Islet precursor cell (in vitro differentiated cells): ENCODE data around the gene OGT.
"Not testable (repeated sequence)": the region's sequence is repeated elsewhere in the genome, so short reads cannot be mapped to it uniquely, and the experiment has no call there.

Source experiments
- DNase-seq: peaks from one replicate; pipeline ENCODE4 v3.0.0-alpha.2; 2018

The OGT gene

DNA sequence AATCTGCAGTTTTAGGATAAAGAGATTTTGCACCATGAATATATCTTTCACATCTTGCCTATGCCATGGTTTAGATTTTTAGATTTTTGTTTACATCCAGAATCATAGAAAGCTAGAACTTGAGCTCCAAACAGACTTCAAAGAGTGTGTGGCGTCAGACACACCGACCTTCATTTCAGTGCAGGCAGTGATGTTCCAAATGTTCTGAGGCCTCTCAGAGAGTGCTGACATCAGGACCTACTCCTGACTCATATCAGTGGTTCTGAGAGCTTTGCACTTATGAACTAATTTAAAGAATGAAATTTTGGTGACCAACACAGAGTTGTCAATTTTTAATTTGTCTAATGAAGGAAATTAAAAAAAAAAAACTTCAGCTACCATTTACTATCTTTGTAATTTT, 67.1 kb downstream of the OGT start:
- DNase-seq: no peak

DNA sequence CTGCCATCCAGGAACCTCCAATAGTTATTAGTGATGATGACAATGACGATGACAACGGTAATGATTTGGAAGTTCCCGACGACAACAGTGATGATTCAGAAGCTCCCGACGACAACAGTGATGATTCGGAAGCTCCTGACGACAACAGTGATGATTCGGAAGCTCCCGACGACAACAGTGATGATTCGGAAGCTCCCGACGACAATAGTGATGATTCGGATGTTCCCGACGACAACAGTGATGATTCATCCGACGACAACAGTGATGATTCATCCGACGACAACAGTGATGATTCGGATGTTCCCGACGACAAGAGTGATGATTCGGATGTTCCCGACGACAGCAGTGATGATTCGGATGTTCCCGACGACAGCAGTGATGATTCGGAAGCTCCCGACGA, 70.7 kb downstream of the OGT start:
- no peak for DNase-seq

DNA sequence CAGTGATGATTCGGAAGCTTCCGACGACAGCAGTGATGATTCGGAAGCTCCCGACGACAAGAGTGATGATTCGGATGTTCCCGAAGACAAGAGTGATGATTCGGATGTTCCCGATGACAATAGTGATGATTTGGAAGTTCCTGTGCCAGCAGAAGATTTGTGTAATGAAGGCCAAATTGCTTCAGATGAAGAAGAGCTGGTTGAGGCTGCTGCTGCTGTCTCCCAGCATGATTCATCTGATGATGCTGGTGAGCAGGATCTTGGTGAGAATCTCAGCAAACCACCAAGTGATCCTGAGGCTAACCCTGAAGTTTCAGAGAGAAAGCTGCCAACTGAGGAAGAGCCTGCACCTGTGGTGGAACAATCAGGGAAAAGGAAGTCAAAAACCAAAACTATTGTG, 71.2 kb downstream of the OGT start:
- no peak for DNase-seq

DNA sequence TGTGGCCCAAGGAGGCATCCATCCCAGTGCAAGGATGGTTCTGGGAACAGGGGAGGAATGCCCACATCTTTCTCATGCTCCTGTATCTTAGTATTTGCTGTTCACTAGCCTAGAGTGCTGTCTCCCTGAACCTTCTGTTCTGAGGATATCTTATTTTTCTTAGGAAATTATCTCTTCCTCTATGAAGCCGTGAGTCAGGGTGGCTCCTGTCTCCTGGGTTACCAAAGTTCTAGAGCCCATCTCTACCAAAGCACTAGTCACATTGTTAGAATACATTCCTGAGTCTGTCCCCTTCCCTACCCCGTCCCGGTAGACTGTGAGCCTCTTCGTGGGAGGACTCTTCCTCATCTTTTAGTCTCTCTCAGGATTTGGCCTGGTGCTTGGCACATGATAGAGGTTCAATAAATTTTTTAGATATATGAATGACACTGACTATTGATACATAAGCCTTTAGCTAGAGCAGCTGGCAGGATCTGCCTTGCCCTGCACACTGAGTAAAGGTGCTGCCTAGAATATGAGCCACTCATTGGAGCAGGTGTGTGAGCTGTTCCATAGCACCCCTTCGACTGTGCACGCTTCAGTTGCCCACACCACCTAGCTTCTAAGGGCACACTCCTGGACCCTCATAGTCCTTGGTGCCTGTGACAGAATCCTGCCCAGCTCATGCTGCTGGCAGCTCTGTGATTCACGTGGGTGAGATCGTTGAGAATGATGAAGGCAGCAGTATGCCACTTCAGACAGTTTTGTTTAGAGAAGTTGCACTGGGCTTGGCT, 72.1 kb downstream of the OGT start:
- DNase-seq: no peak

DNA sequence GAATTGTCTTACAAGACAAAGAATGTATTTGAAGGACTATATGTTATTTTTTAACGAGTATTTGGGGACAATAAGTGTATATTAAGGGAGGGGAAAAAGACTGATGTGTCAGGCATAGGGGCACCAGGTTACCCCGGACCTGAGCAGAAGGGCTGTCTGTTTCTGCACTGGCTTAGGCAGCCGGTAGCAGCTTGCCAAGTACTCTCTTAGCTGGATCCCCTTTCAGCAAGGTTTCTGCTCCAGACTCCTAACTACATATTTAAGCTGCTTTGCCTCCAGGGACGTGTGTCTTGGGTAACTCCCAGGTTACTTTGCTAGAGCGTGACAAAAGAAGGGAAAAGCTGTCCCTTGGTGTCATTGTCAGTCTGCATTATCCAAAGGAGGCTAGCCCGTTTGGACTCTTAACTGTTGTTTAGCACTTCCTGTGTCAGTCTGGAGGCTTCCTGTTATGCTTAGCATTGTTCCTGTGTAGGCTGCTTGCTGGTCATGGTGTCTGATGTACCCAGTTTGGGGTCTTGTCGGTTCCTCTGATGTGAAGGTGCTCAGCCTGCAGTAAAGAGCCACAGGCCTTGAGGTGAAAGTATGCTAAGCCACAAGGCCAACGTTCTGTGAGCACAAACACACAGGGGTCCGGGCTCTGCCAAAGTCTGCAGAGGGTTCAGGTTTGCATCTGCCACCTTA, 73.8 kb downstream of the OGT start:
- DNase-seq: no peak

DNA sequence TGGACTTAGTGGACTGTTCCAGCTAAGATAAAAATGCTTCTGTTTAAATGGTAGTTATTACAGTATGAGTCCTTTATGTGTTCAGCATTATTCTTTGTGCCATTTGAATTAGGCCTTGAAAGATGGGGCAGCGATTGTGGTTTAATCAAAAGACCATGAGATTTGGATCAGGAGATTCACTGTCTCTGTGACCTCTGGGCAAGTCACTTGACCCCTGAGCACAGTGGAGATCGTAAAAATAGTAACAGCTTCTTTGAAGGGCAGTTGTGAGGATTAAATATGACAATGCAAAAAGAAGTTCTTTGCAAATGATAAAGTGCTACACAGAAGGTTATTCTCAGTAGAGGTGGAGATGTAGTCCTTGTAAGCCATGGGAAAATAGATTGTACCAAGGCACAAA, 74.6 kb downstream of the OGT start:
- no peak for DNase-seq

DNA sequence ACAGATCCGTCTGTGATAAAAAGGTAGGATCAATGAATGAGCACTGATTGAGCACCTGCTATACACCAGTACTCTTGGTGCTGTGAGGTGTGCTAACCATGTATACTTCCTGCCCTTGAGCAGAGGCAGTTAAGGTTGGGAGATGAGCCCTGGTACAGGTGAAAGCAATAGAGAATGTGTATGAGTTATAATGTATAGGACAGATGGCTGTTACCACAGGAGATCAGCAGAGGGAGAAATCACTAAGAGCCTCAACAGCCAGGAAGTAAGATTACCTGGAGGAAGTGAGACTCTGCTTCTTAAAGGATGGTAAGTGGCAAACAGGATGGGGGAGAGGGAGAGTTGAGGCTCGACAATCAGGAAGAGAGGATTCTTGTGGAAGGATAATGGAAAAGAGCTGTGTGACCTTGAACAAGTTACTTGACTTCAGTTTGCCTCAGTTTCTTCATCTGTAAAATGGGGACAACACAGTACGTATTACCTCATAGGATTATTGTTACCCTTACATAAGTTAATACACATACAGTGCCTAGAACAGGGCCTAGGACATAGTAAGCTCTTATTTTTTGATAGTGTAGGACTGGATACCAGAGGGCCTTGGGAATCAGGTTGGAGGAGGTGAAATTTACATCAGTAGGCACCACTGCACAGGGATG, 76.3 kb downstream of the OGT start:
- DNase-seq: no peak

DNA sequence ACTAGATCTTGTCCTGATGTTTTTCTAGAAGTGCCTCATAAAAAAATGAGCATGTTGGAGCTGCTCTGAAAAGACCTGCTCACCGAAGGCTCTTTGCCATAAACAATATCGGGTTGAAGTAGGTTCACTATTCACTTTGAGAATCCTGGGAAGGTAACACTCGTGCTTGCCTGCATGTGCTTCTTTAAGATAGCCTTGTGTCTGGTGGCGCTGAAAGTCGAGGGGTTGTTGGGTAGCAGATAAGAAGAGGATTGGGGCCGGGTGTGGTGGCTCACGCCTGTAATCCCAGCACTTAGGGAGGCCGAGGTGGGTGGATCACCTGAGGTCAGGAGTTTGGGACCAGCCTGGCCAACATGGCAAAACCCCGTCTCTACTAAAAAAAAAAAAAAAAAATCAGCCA, 78.8 kb downstream of the OGT start:
- not testable (repeated sequence) for DNase-seq

DNA sequence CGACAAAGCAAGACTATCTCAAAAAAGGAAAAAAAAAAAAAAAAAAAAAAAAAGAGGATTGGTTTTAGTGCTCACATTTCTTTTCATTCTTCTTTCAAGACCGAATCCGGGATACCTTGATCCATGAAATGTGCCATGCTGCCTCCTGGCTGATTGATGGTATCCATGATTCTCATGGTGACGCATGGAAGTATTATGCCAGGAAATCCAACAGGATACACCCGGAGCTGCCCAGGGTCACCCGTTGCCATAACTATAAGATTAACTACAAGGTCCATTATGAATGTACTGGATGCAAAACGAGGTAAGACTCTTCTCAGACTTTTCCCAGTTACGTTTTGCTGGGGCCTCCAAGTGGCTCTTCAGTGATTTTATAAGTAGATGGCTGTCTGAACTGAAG, 79.4 kb downstream of the OGT start:
- DNase-seq: no peak

DNA sequence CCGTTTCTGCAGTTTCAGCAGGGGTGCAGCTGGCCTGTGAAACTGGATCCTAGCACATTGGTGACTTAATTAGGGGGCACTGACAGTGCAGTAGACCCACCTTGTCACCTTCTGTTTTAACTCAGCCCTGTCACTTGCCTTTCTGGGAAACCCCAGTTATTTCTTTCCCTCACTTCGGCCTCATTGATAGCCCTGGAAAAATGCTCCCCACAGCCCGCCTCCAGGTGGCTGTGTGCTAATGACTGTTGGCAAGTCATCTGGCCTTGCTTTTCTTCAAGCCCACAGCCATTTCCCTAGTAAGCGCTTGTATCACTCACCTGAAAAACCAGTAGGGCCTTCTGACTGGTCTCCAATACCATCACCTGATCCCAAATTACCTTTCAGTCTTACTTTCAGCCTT, 82.2 kb downstream of the OGT start:
- no peak for DNase-seq

DNA sequence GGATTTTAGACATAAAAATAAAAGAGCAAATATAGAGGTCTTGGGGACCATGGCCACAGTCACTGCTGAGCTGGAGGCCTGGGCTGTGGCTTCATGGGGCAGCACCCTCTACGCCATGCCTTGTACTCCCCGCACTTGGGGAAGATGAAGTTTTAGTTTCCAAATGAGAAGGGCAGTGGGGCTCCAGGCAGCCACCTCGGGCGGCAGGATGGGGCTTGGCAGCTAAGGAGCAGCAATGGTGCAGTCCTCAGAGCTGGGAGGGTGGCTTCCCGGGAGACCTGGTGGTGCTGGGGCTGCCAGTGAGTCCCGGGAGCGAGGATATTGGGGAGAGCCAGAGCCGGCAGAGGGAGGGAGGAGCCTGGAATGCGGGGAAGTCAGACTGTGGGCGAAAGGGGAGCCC, 83.0 kb downstream of the OGT start:
- no peak for DNase-seq

DNA sequence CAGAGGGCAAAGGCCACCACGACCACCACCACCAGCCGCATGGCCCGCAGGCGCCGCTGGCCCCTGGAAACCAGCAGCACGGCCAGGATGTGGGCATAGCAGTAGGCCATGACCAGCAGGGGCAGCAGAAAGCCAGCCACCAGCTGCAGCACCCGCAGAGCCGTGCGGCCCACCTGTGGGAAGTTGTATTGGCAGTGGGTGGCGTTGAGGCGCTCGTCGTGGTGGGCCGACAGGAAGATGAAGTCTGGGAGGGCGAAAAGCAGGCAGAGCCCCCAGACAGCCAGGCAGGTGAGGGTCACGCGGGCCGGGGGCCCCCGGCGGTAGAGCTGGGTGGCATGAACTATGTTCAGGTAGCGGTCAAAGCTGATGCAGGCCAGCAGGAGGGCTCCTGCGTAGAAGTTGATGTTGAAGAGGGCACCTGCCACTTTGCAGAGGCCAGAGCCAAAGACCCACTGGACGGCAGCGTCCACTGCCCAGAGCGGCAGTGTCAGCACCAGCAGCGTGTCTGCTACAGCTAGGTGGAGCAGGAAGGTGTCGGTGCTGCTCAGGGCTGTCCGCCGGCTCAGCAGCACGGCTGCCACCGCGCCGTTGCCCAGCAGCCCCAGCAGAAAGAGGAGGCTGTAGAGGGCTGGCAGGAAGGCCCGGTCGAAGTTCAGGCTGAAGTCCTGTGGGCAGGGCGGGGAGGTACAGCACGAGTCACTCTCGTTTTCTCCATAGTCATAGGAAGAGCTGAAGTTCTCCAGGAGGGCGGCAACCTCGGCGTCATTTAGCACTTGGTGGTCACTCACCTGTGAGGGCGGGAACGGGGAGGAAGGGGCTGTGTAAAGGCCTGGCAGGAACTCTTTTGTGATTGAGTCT, 84.0 kb downstream of the OGT start:
- DNase-seq: no peak

DNA sequence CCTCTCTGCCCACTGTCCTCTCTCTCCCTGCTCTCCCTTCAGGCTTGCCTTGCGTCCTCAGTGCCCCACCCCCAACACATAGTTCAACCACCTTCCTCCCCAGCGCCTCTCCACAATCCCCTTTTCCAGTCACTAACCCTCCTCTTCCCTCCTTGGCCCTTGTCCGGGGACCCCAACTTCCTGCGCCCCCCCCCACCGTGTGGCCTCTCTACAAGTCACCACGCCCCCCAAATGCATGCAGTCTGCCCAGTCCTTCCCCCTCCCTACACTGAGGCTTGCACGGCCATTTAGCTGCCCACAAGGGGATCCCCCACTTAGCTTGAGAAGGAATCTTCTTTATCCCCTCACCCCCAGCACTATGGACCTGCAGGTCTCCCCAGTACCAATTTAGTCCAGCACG, 84.8 kb downstream of the OGT start:
- no peak for DNase-seq

DNA sequence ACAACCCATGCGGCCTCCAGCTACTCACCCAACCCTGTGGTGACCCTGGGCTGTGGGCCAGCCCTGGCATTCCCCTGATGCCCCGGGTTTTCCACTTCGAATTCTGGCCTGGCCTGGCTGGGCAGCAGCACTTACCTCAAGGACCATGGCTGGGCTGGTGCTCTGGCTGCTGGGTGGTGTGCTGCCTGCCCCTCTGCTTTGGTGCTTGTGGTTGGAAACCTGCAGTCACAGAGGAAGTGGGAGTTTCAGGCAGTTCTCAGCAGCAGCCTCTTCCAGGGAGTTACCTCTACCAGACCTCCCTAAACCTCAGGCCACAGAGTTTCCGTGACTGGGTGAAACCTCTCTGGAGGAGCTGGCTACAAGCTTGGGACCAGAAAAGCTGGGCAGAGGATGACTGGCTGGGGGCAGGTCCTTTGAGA, 85.4 kb downstream of the OGT start, which contains the start of gene CXCR3:
Gene CXCR3, minus strand, starts transcription at position 209 of the 419 bp plus-strand sequence. Its CDS starts 62 bp downstream, at position 147.
- no peak for DNase-seq

DNA sequence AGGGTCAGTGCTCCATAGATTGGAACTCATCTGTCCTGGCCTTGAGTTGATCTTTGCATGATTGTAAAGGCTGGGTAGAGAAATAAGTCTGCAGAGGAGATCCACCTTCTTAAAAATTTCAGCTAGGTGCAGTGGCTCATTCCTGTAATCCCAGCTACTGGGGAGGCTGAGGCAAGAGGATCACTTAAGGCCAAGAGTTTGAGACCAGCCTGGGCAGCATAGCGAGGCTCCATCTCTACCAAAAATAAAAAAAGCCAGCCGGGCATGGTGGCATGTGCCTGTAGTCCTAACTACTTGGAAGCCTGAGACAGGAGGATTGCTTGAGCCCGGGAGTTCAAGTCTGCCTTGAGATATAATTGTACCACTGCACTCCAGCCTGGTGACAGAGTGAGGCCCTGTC, 85.9 kb downstream of the OGT start:
- DNase-seq: no peak

DNA sequence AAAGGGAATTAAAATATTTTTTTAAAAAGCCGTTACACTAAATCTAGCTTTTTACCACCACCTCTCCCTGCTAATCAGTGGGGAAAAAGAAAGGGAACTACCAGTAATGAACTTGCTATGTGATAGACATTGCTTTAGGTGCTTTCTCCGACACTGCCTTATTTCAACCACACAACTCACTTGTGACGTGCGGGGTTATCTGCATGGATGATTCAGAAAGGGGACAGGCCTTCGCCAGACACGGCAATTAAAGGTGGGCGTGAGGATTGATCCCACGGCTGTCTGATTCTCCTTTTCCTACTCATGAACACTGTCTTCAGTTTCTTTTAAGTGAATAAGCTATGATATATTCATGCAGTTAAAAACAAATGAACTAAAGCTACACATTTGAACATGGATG, 86.3 kb downstream of the OGT start:
- no peak for DNase-seq

DNA sequence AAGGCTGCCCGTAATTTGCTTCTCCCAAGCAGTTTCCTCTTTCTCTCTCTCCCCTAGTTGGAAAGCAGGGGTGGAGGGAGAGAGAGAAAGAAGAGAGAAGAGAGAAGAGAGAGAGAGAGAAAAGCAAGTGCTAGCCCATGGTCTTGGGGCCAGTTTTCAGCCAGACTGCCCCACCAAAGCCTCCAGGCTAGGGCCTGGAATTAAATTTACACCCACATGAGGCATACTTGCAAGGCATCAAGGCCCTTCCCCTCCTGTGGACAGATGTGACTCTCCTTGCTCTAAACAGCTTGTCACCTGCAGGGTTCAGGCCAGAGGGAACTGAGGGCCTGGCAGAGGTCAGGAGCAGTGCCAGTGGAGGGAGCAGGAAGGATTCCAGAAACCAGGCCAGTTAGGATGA, 87.1 kb downstream of the OGT start:
- no peak for DNase-seq

DNA sequence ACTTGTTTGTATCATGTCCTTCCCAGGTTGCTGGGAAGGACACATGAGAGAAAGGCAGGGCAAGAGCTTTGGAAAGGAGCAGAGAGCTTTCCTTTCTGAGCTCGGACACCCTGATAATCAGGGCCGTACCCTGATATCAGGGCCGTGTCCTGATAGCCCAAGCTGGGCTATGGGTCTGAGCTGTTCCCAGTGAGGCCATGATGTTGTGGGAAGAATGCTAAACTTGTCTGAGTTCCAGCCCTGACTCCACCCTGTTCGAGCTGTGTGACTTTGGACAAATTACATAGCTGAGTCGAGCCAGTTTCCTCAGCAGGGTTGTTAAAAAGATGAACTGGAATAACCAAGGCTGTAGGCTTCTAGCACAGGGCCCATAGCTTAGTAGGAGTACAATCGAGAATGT, 88.7 kb downstream of the OGT start:
- no peak for DNase-seq

DNA sequence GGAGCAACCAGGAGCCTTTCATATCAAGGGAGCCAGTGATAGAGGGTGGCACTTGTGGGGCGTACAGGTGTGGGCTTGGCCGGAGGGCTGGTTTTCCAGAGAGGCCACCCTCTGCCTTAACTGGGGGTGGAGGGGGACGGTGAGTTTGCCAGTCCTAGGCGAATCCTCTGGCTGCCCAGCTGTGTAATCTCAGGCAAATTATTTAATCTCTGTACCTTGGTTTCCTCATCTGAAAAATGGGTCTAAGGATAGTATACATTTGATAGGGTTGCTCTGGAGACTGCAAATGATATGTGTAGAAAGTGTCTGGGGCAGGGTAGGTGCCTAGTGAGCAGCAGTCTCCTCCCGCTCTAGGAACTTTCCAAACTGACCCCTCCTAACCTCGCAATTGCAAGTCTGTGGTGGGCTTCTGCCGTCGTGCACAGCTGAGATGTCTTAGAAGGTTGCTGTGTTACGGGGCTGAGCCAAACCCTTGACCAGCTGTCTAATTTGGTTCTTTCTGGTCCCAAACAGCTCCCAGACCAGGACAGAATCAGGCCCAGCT, 89.2 kb downstream of the OGT start:
- DNase-seq: no peak

DNA sequence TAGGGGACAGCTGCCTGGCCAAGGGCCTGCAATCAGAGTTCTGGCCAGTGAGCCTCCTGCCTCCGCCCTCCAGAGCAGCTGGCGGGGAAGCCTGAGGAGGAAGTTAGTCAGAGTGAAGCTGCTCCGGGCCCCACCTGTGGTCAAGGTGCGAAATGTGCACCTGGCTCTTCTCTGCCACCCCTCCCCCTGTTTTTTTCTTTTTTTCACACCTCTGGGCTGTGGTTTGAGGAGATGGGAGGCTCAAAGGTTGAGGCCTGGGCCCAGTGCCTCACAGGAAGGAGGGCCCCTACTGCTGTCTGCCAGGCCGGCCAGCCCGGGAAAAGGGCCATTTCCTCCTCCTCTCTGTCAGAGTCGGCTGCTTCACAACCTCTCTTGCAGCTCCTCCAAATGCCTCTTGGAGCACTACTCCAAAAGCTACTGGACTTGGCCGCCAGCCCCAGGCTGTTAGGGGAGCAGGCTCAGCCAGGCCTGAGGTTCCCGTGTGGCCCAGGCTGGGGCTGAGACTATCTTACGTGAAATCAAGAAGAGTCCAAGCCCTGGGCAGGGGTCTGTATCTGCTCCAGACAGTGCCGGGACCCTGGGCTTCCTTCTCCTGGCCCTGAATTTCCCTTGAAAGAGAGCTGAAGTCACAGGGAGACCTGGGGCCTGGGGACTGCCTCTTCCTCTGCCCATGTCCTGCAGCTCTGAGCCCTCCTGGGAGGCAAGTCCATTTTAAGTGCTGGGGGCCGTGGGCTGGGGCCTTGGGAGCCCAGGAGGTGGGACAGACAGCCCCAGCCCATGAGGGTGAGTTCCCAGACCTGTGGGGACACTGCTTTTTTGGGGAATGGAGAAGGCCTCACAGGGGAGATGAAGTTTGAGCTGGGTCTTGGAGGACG, 89.9 kb downstream of the OGT start:
- DNase-seq: peak; percentile 87

DNA sequence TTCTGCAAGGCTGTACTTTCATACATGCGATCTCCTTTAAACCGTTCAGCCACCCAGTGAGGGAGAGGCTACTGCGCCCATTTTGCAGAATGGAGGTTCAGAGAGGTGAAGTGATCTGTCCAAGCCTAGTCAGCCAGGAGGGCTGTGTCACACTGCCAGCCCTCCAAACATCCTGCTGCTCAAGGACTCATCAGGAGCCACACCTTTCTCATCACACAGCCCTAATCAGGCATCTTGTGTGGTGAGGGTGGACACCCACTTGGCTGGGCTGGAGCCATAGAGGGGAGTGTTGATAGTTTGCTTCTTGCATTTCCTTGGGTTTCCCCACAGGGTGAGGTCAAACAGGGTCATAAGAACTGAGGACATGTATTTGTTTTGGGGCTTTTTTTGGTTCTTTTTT, 90.8 kb downstream of the OGT start:
- DNase-seq: no peak

DNA sequence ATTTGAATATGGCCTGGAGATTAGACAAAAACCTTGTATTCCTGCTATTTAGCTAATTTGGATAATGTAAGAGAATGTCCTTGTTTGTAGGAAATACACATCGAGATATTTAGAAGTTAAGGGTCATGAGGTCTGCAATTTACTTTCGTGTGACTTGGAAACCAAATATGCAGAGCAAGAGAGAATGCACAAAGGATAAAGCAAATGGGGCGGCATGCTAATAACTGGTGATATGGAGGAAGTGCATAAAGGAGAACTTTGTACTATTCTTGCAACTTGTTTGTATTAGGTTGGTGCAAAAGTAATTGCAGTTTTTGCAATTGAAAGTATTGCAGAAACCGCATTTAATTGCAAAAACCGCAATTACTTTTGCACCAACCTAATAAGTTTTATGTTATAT, 92.6 kb downstream of the OGT start:
- DNase-seq: no peak
